ENCODE data around the gene EFEMP2.

EFEMP2 gene

DNA sequence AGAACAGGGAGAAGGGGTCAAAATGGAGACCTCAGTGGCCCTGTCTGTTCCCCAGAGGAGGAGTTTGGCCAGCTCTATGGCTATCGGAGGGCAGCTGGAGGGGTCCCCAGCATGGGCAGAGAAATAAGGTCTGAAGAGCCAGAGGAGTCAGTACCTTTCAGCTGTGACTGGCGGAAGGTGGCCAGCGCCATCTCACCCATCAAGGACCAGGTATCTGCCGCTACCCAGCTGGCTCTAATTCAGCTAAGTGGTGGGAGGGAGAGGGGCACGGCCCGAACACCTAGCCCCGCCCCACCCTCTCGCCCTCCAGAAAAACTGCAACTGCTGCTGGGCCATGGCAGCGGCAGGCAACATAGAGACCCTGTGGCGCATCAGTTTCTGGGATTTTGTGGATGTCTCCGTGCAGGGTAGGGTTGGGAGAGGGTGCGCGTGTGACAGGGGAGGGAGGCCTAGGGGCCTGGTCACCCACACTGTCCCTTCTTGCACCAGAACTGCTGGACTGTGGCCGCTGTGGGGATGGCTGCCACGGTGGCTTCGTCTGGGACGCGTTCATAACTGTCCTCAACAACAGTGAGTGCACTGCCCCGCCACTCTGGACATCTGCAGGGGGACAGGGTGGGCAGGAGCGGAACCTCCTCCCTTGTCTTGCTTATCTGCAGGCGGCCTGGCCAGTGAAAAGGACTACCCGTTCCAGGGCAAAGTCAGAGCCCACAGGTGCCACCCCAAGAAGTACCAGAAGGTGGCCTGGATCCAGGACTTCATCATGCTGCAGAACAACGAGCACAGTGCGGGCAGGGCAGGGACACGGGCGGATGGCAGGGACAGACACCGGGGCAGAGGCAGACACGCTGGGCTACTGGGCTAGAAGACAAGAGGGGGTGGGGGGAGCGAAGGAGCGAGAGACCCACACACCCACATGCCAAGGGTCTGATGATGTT, 9.8 kb upstream of the EFEMP2 start (continued):
- no peak for TF ChIP-seq CSRNP3 (CRISPR knock-in tag; IDR thresholded peaks at IDR 0.05)

DNA sequence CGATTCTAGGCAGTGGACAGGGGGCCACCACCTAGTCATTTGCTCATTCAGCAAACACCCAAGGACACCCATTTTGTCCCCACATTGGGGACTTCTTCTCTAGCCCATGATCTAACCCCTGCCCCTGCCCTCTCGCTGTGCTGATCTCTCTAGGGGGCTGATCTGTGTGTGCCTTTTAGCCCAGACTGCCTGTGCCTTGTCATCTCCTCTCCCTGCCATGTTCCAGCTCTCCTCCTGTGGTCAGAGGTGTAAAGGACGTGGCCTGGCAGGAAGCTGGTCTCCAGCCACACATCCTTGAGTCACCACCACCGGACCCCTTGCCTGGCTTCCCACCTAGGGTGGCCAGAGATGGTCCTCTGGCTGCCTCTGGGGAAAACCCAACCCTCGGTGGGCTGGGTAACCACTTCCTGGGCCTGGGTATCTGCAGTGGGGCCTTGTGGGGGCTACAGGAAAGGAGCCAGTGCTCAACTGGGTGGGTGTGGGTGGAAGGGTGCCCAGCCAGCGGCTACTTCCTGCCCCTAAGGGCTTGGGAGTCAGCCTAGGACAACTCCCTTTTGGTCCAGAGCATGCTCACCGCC, 8.3 kb upstream of the EFEMP2 start:
- TF ChIP-seq ARNTL (CRISPR knock-in tag; IDR thresholded peaks at IDR 0.05; ENCODE audit: borderline replicate concordance, low read depth) = no peak
- TF ChIP-seq ZFP3 (CRISPR knock-in tag; IDR thresholded peaks at IDR 0.05) = no peak
- TF ChIP-seq ZFP30 (CRISPR knock-in tag; IDR thresholded peaks at IDR 0.05) = no peak
- no peak for TF ChIP-seq TOX (CRISPR knock-in tag; IDR thresholded peaks at IDR 0.05; ENCODE audit: borderline replicate concordance)
- no peak for TF ChIP-seq PPARA (CRISPR knock-in tag; IDR thresholded peaks at IDR 0.05; ENCODE audit: borderline replicate concordance)
- no peak for TF ChIP-seq CREB5 (CRISPR knock-in tag; IDR thresholded peaks at IDR 0.05; ENCODE audit: low read depth)
- TF ChIP-seq BACH2 (CRISPR knock-in tag; IDR thresholded peaks at IDR 0.05; ENCODE audit: borderline replicate concordance) = no peak
- TF ChIP-seq RARB (CRISPR knock-in tag; IDR thresholded peaks at IDR 0.05) = no peak
- no peak for ATAC-seq

DNA sequence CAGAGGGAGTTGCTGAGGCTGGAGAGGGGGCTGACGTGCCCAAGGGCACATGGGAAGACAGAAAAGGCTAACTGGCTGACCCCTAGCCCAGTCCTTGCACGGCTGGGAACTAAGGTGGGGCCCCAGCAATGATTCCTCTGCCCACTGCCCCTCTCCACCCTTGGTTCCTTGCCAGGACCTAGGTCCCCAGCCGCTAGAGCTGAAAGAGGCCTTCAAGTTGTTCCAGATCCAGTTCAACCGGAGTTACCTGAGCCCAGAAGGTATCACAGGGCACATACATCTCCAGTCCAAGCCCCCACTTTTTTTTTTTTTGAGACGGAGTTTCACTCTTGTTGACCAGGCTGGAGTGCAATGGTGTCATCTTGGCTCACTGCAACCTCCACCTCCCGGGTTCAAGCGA, 7.4 kb upstream of the EFEMP2 start:
- TF ChIP-seq ZNF70 (CRISPR knock-in tag; IDR thresholded peaks at IDR 0.05) = no peak
- no peak for TF ChIP-seq CREB5 (CRISPR knock-in tag; IDR thresholded peaks at IDR 0.05; ENCODE audit: low read depth)
- TF ChIP-seq ZNF565 (CRISPR knock-in tag; conservative IDR thresholded peaks at IDR 0.05; ENCODE audit: low read depth) = no peak
- no peak for TF ChIP-seq ZNF8 (CRISPR knock-in tag; IDR thresholded peaks at IDR 0.05)
- TF ChIP-seq SNAI2 (CRISPR knock-in tag; IDR thresholded peaks at IDR 0.05) = no peak
- no peak for TF ChIP-seq CSDC2 (CRISPR knock-in tag; IDR thresholded peaks at IDR 0.05)
- TF ChIP-seq CSRNP3 (CRISPR knock-in tag; IDR thresholded peaks at IDR 0.05) = no peak
- TF ChIP-seq PPARA (CRISPR knock-in tag; IDR thresholded peaks at IDR 0.05; ENCODE audit: borderline replicate concordance) = no peak
- no peak for TF ChIP-seq TCF4 (CRISPR knock-in tag; IDR thresholded peaks at IDR 0.05; ENCODE audit: borderline replicate concordance)
- TF ChIP-seq, protein P1, sequence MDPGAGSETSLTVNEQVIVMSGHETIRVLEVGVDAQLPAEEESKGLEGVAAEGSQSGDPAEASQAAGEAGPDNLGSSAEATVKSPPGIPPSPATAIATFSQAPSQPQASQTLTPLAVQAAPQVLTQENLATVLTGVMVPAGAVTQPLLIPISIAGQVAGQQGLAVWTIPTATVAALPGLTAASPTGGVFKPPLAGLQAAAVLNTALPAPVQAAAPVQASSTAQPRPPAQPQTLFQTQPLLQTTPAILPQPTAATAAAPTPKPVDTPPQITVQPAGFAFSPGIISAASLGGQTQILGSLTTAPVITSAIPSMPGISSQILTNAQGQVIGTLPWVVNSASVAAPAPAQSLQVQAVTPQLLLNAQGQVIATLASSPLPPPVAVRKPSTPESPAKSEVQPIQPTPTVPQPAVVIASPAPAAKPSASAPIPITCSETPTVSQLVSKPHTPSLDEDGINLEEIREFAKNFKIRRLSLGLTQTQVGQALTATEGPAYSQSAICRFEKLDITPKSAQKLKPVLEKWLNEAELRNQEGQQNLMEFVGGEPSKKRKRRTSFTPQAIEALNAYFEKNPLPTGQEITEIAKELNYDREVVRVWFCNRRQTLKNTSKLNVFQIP (CRISPR knock-in tag; IDR thresholded peaks at IDR 0.05; ENCODE audit: borderline replicate concordance, low read depth) = no peak
- TF ChIP-seq BACH2 (CRISPR knock-in tag; IDR thresholded peaks at IDR 0.05; ENCODE audit: borderline replicate concordance) = no peak
- no peak for TF ChIP-seq ZFP3 (CRISPR knock-in tag; IDR thresholded peaks at IDR 0.05)
- TF ChIP-seq ZC3H10 (CRISPR knock-in tag; IDR thresholded peaks at IDR 0.05) = no peak
- no peak for TF ChIP-seq ISL1 (CRISPR knock-in tag; IDR thresholded peaks at IDR 0.05)
- no peak for TF ChIP-seq RARB (CRISPR knock-in tag; IDR thresholded peaks at IDR 0.05)
- ATAC-seq = no peak

GRCh38 chr11:65879617-65880016, 7.0 kb upstream of the EFEMP2 start, which contains the start of gene CTSW:
Gene CTSW (plus strand): TSS chr11:65879837. CDS start chr11:65879855, 18 bp downstream.
- TF ChIP-seq, protein P1 (CRISPR knock-in tag; IDR thresholded peaks at IDR 0.05; ENCODE audit: borderline replicate concordance, low read depth) = no peak
- TF ChIP-seq ISL1 (CRISPR knock-in tag; IDR thresholded peaks at IDR 0.05) (no peak), ZNF565 (CRISPR knock-in tag; conservative IDR thresholded peaks at IDR 0.05; ENCODE audit: low read depth) (no peak), ZNF8 (CRISPR knock-in tag; IDR thresholded peaks at IDR 0.05) (no peak), CREB5 (CRISPR knock-in tag; IDR thresholded peaks at IDR 0.05; ENCODE audit: low read depth) (no peak), OSR1 (CRISPR knock-in tag; IDR thresholded peaks at IDR 0.05) (no peak), ZFP3 (CRISPR knock-in tag; IDR thresholded peaks at IDR 0.05) (no peak), GLIS3 (CRISPR knock-in tag; IDR thresholded peaks at IDR 0.05) (no peak)

More at GRCh38 chr11:65879617-65880016, 7.0 kb upstream of the EFEMP2 start, which contains the start of gene CTSW:
- peak; percentile 9; the same call in 1 of the 3 replicates for ATAC-seq
